ENCODE measurements around the gene MYRF.

The MYRF gene

GRCh38 chr11:61752117-61752924 lies at the start of gene MYRF:
Gene MYRF (plus strand): TSS chr11:61752636. CDS start chr11:61752745, 109 bp downstream.
- DNase-seq, result peak; percentile 32 to 65

DNA sequence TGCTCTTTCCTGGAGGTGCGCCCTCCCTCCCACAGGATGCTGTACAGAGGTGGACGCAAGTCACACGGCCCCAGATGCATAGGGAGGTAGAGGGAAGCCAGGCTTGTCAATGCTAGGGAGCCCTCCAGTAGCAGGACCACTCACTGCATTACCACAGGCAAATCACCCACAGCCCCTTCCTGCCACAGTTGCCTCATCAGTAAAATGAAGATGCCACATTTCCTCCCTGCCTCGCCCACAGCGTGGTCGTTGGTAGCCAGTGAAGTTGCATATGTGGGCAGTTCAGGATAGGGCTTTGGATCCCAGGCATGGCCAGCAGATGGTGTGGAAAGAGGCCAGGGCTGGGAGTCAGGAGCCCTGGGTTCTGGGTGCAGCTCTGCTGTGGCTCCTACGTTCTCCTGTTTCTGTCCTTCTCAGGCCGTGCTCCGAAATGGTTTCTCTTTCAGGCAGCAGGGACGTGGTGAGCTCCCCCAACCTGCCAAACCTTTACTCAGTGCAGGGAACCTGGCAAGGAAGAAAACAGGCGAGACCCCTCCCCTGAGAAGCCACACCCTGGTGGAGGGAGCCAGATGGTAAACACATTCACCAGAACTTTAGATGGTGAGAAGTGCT lies 49.6 kb upstream of the MYRF start:
- DNase-seq, result no peak

DNA sequence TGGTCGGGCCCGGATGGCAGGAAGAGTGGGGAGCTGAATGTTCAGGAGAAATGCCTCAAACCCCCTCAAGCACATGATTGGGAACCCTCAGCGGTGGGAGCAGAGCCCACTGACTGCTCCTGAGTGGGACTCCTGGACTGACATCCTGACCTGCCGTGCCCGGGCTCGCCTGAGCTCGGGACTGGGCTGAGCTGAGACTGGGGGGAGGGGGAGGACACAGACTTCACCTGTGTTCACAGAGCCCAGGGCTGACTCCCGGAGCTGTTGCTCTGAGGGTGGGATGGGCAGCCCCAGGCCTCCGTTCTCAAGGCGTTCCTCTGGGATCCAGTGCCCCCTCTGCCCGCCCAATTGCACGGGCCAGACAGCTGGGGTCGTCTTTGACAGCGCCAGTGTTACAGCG lies 47.6 kb upstream of the MYRF start:
- DNase-seq, result no peak

DNA sequence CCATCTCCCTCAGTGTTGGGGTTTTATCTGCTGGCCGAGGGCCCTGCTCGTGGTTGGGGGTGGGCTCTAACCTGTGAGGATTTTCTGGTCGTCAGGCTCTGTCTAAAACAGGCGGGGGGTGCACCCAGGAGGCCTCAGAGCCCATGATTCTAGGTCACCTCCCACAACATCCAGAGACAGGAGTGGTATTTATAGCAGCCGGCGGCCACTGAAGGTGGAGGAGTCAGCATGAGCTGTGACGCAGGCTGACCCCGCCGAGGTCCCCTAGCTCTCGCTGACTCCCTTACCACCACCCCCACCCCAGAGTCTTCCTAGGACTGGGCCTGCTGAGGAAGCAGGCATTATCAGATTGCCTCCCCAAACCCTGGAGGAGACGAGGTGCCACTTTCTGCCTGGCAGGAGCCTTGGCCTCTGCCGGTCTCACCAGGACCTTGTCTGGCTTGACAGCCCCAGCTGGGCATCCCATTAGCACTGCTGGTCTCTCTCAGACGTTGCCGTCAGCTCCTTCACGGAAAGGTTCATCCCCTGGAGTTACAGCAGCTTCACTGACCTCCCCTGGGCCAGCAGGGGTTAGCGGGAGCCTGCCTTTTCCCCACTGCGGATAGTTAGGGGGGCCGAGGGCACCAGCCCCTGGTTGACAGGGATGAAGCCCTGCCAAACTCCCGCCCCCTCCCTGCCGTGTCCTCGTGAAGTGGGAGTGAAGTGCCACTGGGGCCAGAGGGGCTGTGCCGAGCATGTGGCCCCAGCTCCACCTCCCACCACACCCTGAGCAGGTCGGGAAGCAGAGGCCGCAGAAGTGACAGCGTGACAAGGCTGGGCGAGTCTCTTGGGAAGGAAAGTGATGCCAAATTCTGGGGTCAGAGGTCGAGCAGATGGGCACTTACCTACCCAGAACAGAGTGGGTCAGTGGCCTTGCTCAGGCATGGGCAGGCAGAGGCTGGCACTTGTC lies 45.7 kb upstream of the MYRF start:
- no peak for DNase-seq

- DNase-seq, result no peak
These were observed 44.9 kb upstream of the MYRF start for GRCh38 chr11:61707574-61707973.

GRCh38 chr11:61709110-61709509 lies 43.3 kb upstream of the MYRF start:
- DNase-seq, result no peak

- DNase-seq, result no peak
These were observed 42.9 kb upstream of the MYRF start for GRCh38 chr11:61709572-61709971.

GRCh38 chr11:61710019-61710418 lies 42.4 kb upstream of the MYRF start:
- no peak for DNase-seq

DNA sequence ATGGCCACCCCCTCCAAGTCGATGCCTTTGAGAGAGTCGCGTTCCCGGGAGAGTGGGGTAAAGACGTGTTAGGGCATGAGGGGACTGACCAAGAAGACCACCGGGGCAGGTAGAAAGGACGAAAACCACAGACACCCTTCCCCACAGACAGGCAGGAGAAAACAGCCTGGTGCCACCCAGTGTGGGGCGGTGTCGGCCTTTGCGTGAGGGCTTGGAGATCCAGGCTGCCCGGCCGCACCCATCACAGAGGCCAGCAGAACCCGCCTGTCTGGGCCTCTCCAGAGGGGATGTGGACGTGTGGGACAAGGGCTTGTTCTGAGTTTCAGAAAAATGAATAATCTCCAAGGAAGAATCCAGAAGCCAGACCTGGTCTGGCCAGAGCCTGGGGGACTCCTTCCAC lies 41.4 kb upstream of the MYRF start:
- DNase-seq, result no peak

DNA sequence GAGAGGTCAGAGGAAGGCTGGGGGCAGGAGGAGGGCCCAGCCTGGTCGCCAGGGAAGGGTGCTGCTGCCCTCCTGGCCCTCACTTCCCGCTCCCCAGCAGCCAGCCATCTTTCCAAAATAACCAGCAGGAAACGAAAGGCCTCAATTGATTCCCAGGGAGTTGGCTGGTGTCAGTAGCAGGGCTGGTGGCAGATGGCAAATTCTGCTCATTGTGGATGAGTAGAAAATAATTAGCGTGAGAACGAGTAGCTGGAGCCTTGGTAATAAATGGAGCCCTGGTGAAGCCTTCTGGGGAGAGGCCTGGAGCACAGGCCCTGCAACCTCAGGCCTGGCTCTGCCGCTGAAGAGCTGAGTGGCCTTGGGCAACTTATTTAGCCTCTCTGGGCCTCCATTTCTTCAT lies 40.9 kb upstream of the MYRF start:
- no peak for DNase-seq

- no peak for DNase-seq
These were observed 40.1 kb upstream of the MYRF start for GRCh38 chr11:61712314-61712713.

- no peak for DNase-seq
These were observed 39.6 kb upstream of the MYRF start for GRCh38 chr11:61712846-61713245.

DNA sequence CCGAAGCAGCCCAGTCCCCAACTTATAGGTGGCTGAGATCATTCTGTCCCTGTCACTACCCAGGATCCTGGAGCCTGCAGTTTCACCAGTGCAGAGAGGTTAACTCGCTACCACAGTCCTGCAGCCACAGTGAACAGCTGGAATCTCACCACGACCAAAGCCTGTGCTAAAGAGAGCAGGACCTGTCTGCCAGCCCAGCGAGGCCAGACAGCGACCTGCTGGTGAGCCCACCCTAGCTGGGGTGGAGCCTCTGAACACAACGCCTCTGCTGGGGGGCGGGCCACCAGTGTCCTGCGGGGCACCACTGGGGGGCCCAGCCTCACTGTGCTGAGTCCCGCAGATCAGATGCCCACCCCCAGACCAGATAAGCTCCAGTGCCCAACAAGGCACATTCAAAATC lies 39.0 kb upstream of the MYRF start:
- DNase-seq, result no peak

DNA sequence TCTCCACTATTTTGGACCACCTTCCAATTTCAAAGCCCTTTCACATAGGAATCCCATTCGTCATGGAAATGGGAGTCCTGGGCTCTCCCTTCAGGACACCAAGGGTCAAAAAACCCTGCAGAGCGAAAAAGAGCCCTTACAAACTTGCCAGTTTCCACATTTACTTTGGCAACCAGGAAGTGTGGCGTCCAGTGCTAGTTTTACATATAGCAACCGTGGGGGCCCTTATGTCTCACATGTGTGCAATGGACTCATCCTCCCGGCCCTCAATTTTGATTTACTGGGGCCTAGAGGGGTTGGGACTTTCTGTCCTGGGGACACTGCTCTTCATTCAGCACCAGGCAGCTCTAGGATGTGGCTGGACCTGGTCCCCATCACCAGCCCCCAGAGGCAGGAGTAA lies 38.5 kb upstream of the MYRF start:
- no peak for DNase-seq

DNA sequence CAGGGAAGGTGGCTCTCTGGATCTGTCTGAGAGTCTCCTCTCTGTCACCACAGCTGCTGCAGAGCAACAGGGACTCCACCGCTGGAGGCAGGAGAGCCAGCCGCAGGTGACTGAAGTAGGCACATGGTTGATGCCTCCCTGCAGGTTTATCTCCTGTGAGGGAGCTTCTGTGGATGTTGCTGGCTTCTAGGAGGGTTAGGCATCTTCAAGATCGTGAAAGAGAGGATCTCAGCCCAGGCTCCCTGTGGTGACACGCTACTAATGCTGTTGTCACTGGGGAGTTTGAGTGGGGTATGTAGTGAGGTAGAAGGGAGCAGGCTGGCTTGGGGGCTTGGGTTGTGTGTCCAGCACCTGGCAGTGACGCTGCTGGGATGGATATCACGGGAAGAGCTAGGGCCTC lies 38.1 kb upstream of the MYRF start:
- DNase-seq, result no peak

DNA sequence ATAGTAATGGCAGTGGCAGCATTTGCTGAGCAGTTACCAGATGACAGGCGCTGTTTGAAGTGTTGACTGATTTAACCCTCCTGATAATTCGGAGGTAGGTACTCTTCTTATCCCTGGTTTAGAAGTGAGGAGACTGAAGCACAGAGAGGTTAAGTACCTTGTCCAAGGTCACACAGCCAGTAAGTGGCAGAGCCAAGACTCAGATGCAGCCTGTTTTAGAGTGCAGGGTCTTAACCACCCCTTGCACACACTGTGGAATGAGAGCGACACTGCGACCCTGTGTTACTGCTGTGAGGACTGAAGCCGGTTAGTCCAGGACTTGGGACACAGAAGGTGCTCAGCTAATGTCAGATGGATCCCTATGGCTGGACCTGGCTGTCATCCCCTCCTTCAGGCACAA lies 37.5 kb upstream of the MYRF start:
- no peak for DNase-seq

DNA sequence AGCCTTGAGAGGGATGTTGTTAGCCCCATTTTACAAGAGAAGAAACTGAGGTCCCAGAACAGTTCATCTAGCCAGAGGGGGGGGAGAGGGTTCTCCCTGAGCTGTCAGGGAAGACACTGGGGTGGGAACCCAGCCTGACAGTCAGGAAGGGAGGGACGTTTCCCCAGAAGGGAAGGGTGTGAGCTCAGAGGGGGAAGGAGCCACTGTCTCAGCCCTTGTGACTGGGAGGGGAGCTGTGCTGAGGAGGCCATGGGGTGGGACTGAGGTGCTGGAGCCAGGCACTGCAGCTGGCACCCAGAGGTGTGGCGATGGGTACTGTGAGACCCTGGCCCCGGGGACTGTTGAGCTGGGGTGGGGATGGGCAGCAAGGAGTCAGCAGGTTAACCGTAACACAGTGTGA lies 36.6 kb upstream of the MYRF start:
- no peak for DNase-seq

GRCh38 chr11:61716478-61717285 lies 35.8 kb upstream of the MYRF start:
- no peak for DNase-seq

GRCh38 chr11:61717286-61718033 lies 35.0 kb upstream of the MYRF start:
- DNase-seq, result no peak

GRCh38 chr11:61718046-61718531 lies 34.3 kb upstream of the MYRF start:
- no peak for DNase-seq

DNA sequence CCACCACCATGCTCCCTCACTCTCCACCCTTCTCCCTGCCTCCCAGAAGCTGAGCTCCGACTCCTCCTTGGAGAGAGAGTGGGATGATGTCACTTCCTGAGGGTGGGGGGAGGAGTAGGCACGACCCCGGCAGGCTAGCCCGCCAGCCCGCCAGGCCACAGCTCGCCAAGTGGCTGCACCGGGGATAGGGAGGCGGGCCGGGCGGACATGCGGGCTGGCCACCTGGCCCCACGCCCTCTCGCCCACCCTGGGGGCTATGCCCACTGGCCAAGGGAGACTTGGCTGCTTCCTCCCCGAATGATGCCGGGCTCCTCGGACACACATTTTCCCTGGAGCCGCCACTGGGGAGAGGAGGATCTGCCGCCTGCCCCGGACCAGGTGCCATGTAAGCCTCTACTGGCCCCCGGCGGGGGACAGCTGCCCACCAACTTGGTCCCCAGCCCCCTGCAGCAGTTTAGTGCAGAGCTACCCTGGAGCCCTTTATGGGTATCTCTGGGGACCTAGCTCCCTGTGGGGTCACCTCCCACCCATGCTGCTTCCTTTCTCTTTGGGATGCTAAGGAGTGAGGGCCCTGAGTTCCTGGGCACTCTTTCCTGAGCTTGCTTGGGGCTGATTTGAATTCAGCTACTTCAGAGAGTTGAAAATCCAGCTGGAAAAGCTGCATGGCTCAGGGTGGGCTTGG lies 33.7 kb upstream of the MYRF start:
- DNase-seq, result no peak
